SU-DHL-6 (cell line): ENCODE results near the gene TRMT44.

Experiments
- H2AFZ ChIP-seq: fragments of 200-600 bp; sonication (generic); 2 replicates; pipeline ENCODE4 v1.6.1; 2014; ENCODE audit warnings: low read depth, mild to moderate bottlenecking, moderate library complexity, mixed read lengths, antibody characterized with exemption, low read length; ENCODE audit not compliant: severe bottlenecking
- H3F3A ChIP-seq: fragments of 200-600 bp; shearing (Covaris generic); 2 replicates; pipeline ENCODE4 v1.6.0; 2016; ENCODE audit warnings: antibody characterized with exemption, mild to moderate bottlenecking; ENCODE audit not compliant: insufficient read depth
- H3K27ac ChIP-seq: fragments of 200-600 bp; sonication (generic); 2 replicates; pipeline ENCODE4 v1.5.1; 2016; ENCODE audit warnings: low read depth, mild to moderate bottlenecking, low read length, moderate library complexity, mixed read lengths
- H3K27me3 ChIP-seq: fragments of 200-600 bp; sonication (generic), shearing (Covaris generic); 2 replicates; pipeline ENCODE4 v1.6.0; 2014; ENCODE audit warnings: mild to moderate bottlenecking, low read length
- H3K36me3 ChIP-seq: fragments of 200-600 bp; sonication (generic); 2 replicates; pipeline ENCODE4 v1.6.1; 2014; ENCODE audit warnings: mild to moderate bottlenecking, low read length, mixed read lengths
- H3K4me2 ChIP-seq: fragments of 300-600, 200-600 bp; shearing (Covaris generic), sonication (generic); 2 replicates; pipeline ENCODE4 v1.6.0; 2014; ENCODE audit warnings: low read length, low read depth, mild to moderate bottlenecking; ENCODE audit not compliant: poor library complexity, severe bottlenecking
- H3K4me3 ChIP-seq: fragments of 200-600 bp; sonication (generic); 2 replicates; pipeline ENCODE4 v1.5.1; 2014; ENCODE audit warnings: antibody characterized with exemption, low read length, mild to moderate bottlenecking, mixed read lengths; ENCODE audit not compliant: insufficient read depth, poor library complexity, severe bottlenecking
- H3K79me2 ChIP-seq: fragments of 200-600 bp; sonication (generic); 2 replicates; pipeline ENCODE4 v1.6.1; 2014; ENCODE audit warnings: mild to moderate bottlenecking, low read length, moderate library complexity; ENCODE audit not compliant: insufficient read depth
- H3K9ac ChIP-seq: fragments of 200-600 bp; sonication (generic); 2 replicates; pipeline ENCODE4 v1.7.0; 2014; ENCODE audit warnings: mild to moderate bottlenecking, low read length
- H3K9me2 ChIP-seq: fragments of 200-600 bp; sonication (generic); replicated peaks from 2 replicates; pipeline ENCODE4 v1.6.1; 2014; ENCODE audit warnings: low read length; ENCODE audit not compliant: insufficient read depth
- H3K9me3 ChIP-seq: fragments of 200-600 bp; sonication (generic); 2 replicates; pipeline ENCODE4 v1.6.1; 2014; ENCODE audit warnings: low read length, mixed read lengths; ENCODE audit not compliant: insufficient read depth
- H4K20me1 ChIP-seq: fragments of 200-600 bp; sonication (generic); 2 replicates; pipeline ENCODE4 v1.6.1; 2014; ENCODE audit warnings: low read depth, mild to moderate bottlenecking, antibody characterized with exemption, low read length, moderate library complexity, mixed read lengths
- CTCF ChIP-seq: fragments of 200-600 bp; sonication (generic); IDR thresholded peaks from one replicate; pipeline ENCODE4 v1.5.1; 2017; ENCODE audit warnings: antibody characterized with exemption, mild to moderate bottlenecking, low read length, moderate library complexity; ENCODE audit not compliant: insufficient read depth, poor library complexity, severe bottlenecking
- EZH2phosphoT487 ChIP-seq: fragments of 200-600 bp; sonication (generic), shearing (Covaris generic); conservative IDR thresholded peaks from 2 replicates; pipeline ENCODE4 v1.6.1; 2018; ENCODE audit warnings: mild to moderate bottlenecking, antibody characterized with exemption, low read length, moderate library complexity, mixed read lengths

Gene TRMT44

GRCh38 chr4:8492174-8492573 lies 51.6 kb downstream of the TRMT44 start:
- no peak overlapping the region for H3K27ac ChIP-seq
- no peaks in the 10 kb centered on the region for H3F3A ChIP-seq
- no peaks in the 10 kb centered on the region for H3K9me3 ChIP-seq
- H4K20me1 ChIP-seq: no peaks in the 10 kb centered on the region
- no peak overlapping the region for H3K4me2 ChIP-seq
- no peak overlapping the region for H2AFZ ChIP-seq
- H3K9me2 ChIP-seq: no peaks in the 10 kb centered on the region
- H3K79me2 ChIP-seq: no peaks in the 10 kb centered on the region
- no peak overlapping the region for H3K4me3 ChIP-seq
- TF ChIP-seq CTCF (no peak), EZH2phosphoT487 (no peak)
- H3K9ac ChIP-seq: no peak overlapping the region
- no peaks in the 10 kb centered on the region for H3K36me3 ChIP-seq
- H3K27me3 ChIP-seq: 0 out of 2 replicates have a peak, but pooled peaks cover 2% of the 10 kb centered on the region

GRCh38 chr4:8493484-8493883 lies 52.9 kb downstream of the TRMT44 start:
- H3F3A ChIP-seq: no peaks in the 10 kb centered on the region
- no peak overlapping the region for H3K9ac ChIP-seq
- H3K27me3 ChIP-seq: 0 out of 2 replicates have a peak, but pooled peaks cover 2% of the 10 kb centered on the region
- H3K9me3 ChIP-seq: no peaks in the 10 kb centered on the region
- H3K4me2 ChIP-seq: no peak overlapping the region
- no peak overlapping the region for H3K27ac ChIP-seq
- no peak overlapping the region for H3K4me3 ChIP-seq
- no peaks in the 10 kb centered on the region for H3K9me2 ChIP-seq
- TF ChIP-seq CTCF (no peak), EZH2phosphoT487 (no peak)
- no peaks in the 10 kb centered on the region for H3K36me3 ChIP-seq
- no peak overlapping the region for H2AFZ ChIP-seq
- no peaks in the 10 kb centered on the region for H4K20me1 ChIP-seq
- H3K79me2 ChIP-seq: no peaks in the 10 kb centered on the region

- no peaks in the 10 kb centered on the region for H3K36me3 ChIP-seq
- H3K79me2 ChIP-seq: no peaks in the 10 kb centered on the region
- no peaks in the 10 kb centered on the region for H3K9me3 ChIP-seq
- TF ChIP-seq CTCF (no peak), EZH2phosphoT487 (no peak)
- no peak overlapping the region for H2AFZ ChIP-seq
- H3K4me3 ChIP-seq: no peak overlapping the region
- H3K27ac ChIP-seq: no peak overlapping the region
- no peaks in the 10 kb centered on the region for H3F3A ChIP-seq
- H3K4me2 ChIP-seq: no peak overlapping the region
- H3K9me2 ChIP-seq: no peaks in the 10 kb centered on the region
- no peak overlapping the region for H3K9ac ChIP-seq
- 0 out of 2 replicates have a peak, but pooled peaks cover 2% of the 10 kb centered on the region for H3K27me3 ChIP-seq
- no peaks in the 10 kb centered on the region for H4K20me1 ChIP-seq
Measured at GRCh38 chr4:8494218-8494617, 53.6 kb downstream of the TRMT44 start.
